ENCODE data around the gene ZSWIM4.

The ZSWIM4 gene

GRCh38 chr19:13814550-13814949 is 19.3 kb downstream of the ZSWIM4 start:
- no peak overlapping the region for H3K27ac ChIP-seq
- no peak overlapping the region for H3K4me3 ChIP-seq
- H3K4me2 ChIP-seq, result no peak overlapping the region
- H4K20me1 ChIP-seq, result no peaks in the 10 kb centered on the region; a peak in 1 of 22 replicates
- peaks cover 0 to 28% (median 15%) of the 10 kb centered on the region in 10 experiments; a peak in 16 of 20 replicates for H3K4me1 ChIP-seq
- peaks cover 50 to 92% (median 72%) of the 10 kb centered on the region in 11 experiments for H3K36me3 ChIP-seq
- no peaks in the 10 kb centered on the region for H3K27me3 ChIP-seq
- TF ChIP-seq Cebpa-rat (IDR thresholded peaks at IDR 0.05), result no peak
- H3K9ac ChIP-seq, result no peak overlapping the region
- 0 out of 22 replicates have a peak, but pooled peaks cover 0 to 5% (median 0%) of the 10 kb centered on the region in 11 experiments for H3K9me3 ChIP-seq (replicated peaks in 1 of 11)

GRCh38 chr19:13817018-13817614 is 21.9 kb downstream of the ZSWIM4 start:
- Histone ChIP-seq H3K27ac (no peak overlapping the region), H3K4me3 (no peak overlapping the region), H3K27me3 (no peaks in the 10 kb centered on the region), H3K36me3 (peaks cover 51 to 87% (median 61%) of the 10 kb centered on the region in 11 experiments), H3K4me1 (peaks cover under 1 to 30% (median 18%) of the 10 kb centered on the region in 10 experiments; a peak in 17 of 20 replicates), H3K4me2 (peak overlapping the region; percentile 19 to 63 (median 45); a peak in 18 of 22 replicates), H3K9ac (peak overlapping the region in 2 of 11 experiments; percentile 23 to 33; a peak in 3 of 22 replicates), H3K9me3 (replicated peaks in 1 of 11) (0 out of 22 replicates have a peak, but pooled peaks cover 0 to 5% (median 0%) of the 10 kb centered on the region in 11 experiments), H4K20me1 (peaks cover 0 to 3% (median 0%) of the 10 kb centered on the region in 11 experiments; a peak in 1 of 22 replicates)
- no peak for TF ChIP-seq Cebpa-rat (IDR thresholded peaks at IDR 0.05)

GRCh38 chr19:13817615-13818371 is 22.6 kb downstream of the ZSWIM4 start:
- peak overlapping the region; percentile 19 to 63 (median 45); a peak in 19 of 22 replicates for H3K4me2 ChIP-seq
- no peak overlapping the region for H3K27ac ChIP-seq
- H3K27me3 ChIP-seq, result no peaks in the 10 kb centered on the region

GRCh38 chr19:13819238-13819637 is 24.0 kb downstream of the ZSWIM4 start:
- H3K9ac ChIP-seq, result no peak overlapping the region
- H3K27ac ChIP-seq, result no peak overlapping the region
- no peaks in the 10 kb centered on the region for H3K9me3 ChIP-seq (replicated peaks in 1 of 11)

More at GRCh38 chr19:13817615-13818371, 22.6 kb downstream of the ZSWIM4 start:
- H3K9me3 ChIP-seq (replicated peaks in 1 of 11), result 0 out of 22 replicates have a peak, but pooled peaks cover 0 to 5% (median 0%) of the 10 kb centered on the region in 11 experiments
- H3K36me3 ChIP-seq, result peaks cover 45 to 84% (median 63%) of the 10 kb centered on the region in 11 experiments
- peak overlapping the region in 3 of 11 experiments; percentile 23 to 40 (median 33); a peak in 4 of 22 replicates for H3K9ac ChIP-seq
- TF ChIP-seq Cebpa-rat (IDR thresholded peaks at IDR 0.05), result no peak
- H3K4me3 ChIP-seq, result no peak overlapping the region
- peaks cover 7 to 37% (median 24%) of the 10 kb centered on the region in 10 experiments; a peak in 17 of 20 replicates for H3K4me1 ChIP-seq
- H4K20me1 ChIP-seq, result peaks cover 0 to 3% (median 0%) of the 10 kb centered on the region in 11 experiments; a peak in 1 of 22 replicates

GRCh38 chr19:13821292-13821691 is 26.0 kb downstream of the ZSWIM4 start:
- no peak overlapping the region for H3K27ac ChIP-seq
- peaks cover 41 to 84% (median 61%) of the 10 kb centered on the region in 11 experiments for H3K36me3 ChIP-seq
- TF ChIP-seq Cebpa-rat (IDR thresholded peaks at IDR 0.05), result no peak

More at GRCh38 chr19:13819238-13819637, 24.0 kb downstream of the ZSWIM4 start:
- Histone ChIP-seq H3K4me1 (peaks cover 7 to 39% (median 30%) of the 10 kb centered on the region in 10 experiments; a peak in 17 of 20 replicates), H3K4me2 (no peak overlapping the region), H3K4me3 (no peak overlapping the region), H3K27me3 (no peaks in the 10 kb centered on the region), H3K36me3 (peaks cover 37 to 84% (median 63%) of the 10 kb centered on the region in 11 experiments), H4K20me1 (peaks cover 0 to 8% (median 0%) of the 10 kb centered on the region in 11 experiments; a peak in 2 of 22 replicates)
- TF ChIP-seq Cebpa-rat (IDR thresholded peaks at IDR 0.05), result no peak

GRCh38 chr19:13823256-13823655 is 28.0 kb downstream of the ZSWIM4 start:
- peaks cover 46 to 86% (median 67%) of the 10 kb centered on the region in 11 experiments for H3K36me3 ChIP-seq
- no peaks in the 10 kb centered on the region for H3K9me3 ChIP-seq (replicated peaks in 1 of 11)
- H3K4me1 ChIP-seq, result peaks cover 0 to 30% (median 23%) of the 10 kb centered on the region in 10 experiments; a peak in 16 of 20 replicates
- H3K4me3 ChIP-seq, result no peak overlapping the region
- H3K9ac ChIP-seq, result 0 out of 22 replicates have a peak overlapping the region, but pooled peaks of 1 of the 11 experiments have one; percentile 13
- H3K27ac ChIP-seq, result peak overlapping the region in 3 of 11 experiments; percentile 15 to 49 (median 18); a peak in 3 of 22 replicates
- H3K27me3 ChIP-seq, result no peaks in the 10 kb centered on the region
- TF ChIP-seq Cebpa-rat (IDR thresholded peaks at IDR 0.05), result no peak
- peaks cover 0 to 38% (median 0%) of the 10 kb centered on the region in 11 experiments; a peak in 6 of 22 replicates for H4K20me1 ChIP-seq
- peak overlapping the region in 7 of 11 experiments; percentile 8 to 62 (median 46); a peak in 8 of 22 replicates for H3K4me2 ChIP-seq

More at GRCh38 chr19:13821292-13821691, 26.0 kb downstream of the ZSWIM4 start:
- peaks cover 0 to 19% (median 0%) of the 10 kb centered on the region in 11 experiments; a peak in 6 of 22 replicates for H4K20me1 ChIP-seq
- H3K9me3 ChIP-seq (replicated peaks in 1 of 11), result no peaks in the 10 kb centered on the region
- H3K4me1 ChIP-seq, result peaks cover 5 to 41% (median 35%) of the 10 kb centered on the region in 10 experiments; a peak in 17 of 20 replicates
- no peaks in the 10 kb centered on the region for H3K27me3 ChIP-seq
- no peak overlapping the region for H3K4me3 ChIP-seq
- H3K4me2 ChIP-seq, result no peak overlapping the region
- no peak overlapping the region for H3K9ac ChIP-seq

GRCh38 chr19:13823901-13824300 is 28.7 kb downstream of the ZSWIM4 start:
- H3K27ac ChIP-seq, result no peak overlapping the region
- peaks cover 0 to 30% (median 23%) of the 10 kb centered on the region in 10 experiments; a peak in 16 of 20 replicates for H3K4me1 ChIP-seq
- H3K27me3 ChIP-seq, result no peaks in the 10 kb centered on the region
- H3K4me2 ChIP-seq, result no peak overlapping the region
- TF ChIP-seq Cebpa-rat (IDR thresholded peaks at IDR 0.05), result no peak
- peaks cover 52 to 89% (median 72%) of the 10 kb centered on the region in 11 experiments for H3K36me3 ChIP-seq
- H4K20me1 ChIP-seq, result peaks cover 0 to 45% (median 0%) of the 10 kb centered on the region in 11 experiments; a peak in 6 of 22 replicates
- no peak overlapping the region for H3K4me3 ChIP-seq
- no peak overlapping the region for H3K9ac ChIP-seq
- H3K9me3 ChIP-seq (replicated peaks in 1 of 11), result no peaks in the 10 kb centered on the region

- Histone ChIP-seq H3K36me3 (peaks cover 53 to 91% (median 74%) of the 10 kb centered on the region in 11 experiments), H3K9me3 (replicated peaks in 1 of 11) (no peaks in the 10 kb centered on the region), H3K27ac (no peak overlapping the region), H3K9ac (no peak overlapping the region), H4K20me1 (peaks cover 0 to 51% (median 0%) of the 10 kb centered on the region in 11 experiments; a peak in 8 of 22 replicates), H3K4me3 (no peak overlapping the region), H3K27me3 (no peaks in the 10 kb centered on the region), H3K4me2 (no peak overlapping the region), H3K4me1 (peaks cover 0 to 30% (median 23%) of the 10 kb centered on the region in 10 experiments; a peak in 16 of 20 replicates)
- TF ChIP-seq Cebpa-rat (IDR thresholded peaks at IDR 0.05), result no peak
These were observed 29.5 kb downstream of the ZSWIM4 start for GRCh38 chr19:13824703-13825102.

Data from BLaER1 treated with 17β-estradiol and CSF1 and Interleukin-3, amounts not matched to agents 10 nM and 100 nM (cell line).